GM13976 (cell line): ENCODE results near the gene EREG.

Experiments used
- DNase-seq: peaks from one replicate; pipeline ENCODE4 v3.0.0; 2012; ENCODE audit warnings: low spot score
- in situ Hi-C: fragments of 300-500 bp; cut with MboI; formaldehyde crosslinking; loops from one replicate; pipeline ENCODE4 v1.12.0; 2022; ENCODE audit warnings: low sequenced_read_pairs, mixed read lengths, inconsistent platforms; ENCODE audit not compliant: unreplicated experiment
- TF ChIP-seq, protein P1 (sequence below): IDR thresholded peaks from 2 replicates; pipeline ENCODE4 v1.5.1; 2012; ENCODE audit warnings: borderline replicate concordance, mild to moderate bottlenecking; ENCODE audit not compliant: insufficient read depth; ENCODE audit errors: extremely low read depth, missing control alignments, control extremely low read depth

EREG gene

DNA sequence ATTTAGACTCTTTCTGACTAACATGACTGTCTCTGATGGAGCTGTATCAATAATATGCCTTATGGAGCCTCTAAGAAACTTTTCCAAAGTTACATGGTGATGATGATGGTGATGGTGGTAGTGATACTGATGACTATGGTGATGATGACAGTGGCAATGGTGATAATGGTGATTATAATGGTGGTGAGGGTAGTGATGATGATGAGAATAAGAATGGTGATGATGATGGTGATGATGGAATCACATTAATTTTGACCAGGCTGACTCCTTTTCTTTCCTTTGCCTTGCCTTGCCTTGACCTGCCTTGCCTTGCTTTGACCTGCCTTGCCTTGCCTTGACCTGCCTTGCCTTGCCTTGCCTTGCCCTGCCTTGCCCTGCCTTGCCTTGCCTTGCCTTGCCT is 48.3 kb downstream of the EREG start:
- TF ChIP-seq, protein P1, sequence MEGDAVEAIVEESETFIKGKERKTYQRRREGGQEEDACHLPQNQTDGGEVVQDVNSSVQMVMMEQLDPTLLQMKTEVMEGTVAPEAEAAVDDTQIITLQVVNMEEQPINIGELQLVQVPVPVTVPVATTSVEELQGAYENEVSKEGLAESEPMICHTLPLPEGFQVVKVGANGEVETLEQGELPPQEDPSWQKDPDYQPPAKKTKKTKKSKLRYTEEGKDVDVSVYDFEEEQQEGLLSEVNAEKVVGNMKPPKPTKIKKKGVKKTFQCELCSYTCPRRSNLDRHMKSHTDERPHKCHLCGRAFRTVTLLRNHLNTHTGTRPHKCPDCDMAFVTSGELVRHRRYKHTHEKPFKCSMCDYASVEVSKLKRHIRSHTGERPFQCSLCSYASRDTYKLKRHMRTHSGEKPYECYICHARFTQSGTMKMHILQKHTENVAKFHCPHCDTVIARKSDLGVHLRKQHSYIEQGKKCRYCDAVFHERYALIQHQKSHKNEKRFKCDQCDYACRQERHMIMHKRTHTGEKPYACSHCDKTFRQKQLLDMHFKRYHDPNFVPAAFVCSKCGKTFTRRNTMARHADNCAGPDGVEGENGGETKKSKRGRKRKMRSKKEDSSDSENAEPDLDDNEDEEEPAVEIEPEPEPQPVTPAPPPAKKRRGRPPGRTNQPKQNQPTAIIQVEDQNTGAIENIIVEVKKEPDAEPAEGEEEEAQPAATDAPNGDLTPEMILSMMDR, result no peak
- DNase-seq, result no peak
- in situ Hi-C loops, result no loop called here

DNA sequence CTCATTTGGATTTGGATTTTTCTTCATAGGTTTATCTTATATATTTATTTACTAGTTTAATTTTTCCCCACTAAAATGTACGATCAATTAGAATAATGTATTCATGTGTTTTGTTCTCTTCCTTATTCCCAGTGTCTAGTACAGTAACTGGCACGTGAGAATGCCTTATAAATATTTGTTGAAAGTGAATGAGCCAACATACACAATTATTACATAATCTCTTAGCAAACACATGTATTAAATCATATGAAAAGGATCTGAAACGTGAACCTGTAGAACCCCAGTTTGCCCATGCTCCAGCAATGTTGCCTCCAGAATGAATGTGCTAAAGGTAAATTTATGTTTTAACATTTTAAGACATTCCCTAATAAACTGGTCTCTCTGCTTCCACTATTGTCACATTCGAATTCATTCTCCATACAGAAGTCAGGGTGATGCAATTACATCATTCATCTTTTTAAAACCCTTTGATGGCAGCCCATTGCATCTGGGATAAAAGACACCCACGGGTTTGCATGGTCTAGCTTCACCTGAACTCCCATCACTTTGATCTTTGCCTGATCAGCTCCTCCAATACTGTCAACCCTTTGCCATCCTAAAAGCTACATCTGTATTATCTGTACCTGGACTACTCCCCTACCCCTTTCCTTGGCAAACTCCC is 49.3 kb downstream of the EREG start:
- TF ChIP-seq, protein P1, result no peak
- in situ Hi-C loops, result no loop called here
- no peak for DNase-seq

GRCh38 chr4:74415602-74416300 is 50.8 kb downstream of the EREG start:
- no peak for DNase-seq
- in situ Hi-C loops, result no loop called here
- TF ChIP-seq, protein P1, result no peak

DNA sequence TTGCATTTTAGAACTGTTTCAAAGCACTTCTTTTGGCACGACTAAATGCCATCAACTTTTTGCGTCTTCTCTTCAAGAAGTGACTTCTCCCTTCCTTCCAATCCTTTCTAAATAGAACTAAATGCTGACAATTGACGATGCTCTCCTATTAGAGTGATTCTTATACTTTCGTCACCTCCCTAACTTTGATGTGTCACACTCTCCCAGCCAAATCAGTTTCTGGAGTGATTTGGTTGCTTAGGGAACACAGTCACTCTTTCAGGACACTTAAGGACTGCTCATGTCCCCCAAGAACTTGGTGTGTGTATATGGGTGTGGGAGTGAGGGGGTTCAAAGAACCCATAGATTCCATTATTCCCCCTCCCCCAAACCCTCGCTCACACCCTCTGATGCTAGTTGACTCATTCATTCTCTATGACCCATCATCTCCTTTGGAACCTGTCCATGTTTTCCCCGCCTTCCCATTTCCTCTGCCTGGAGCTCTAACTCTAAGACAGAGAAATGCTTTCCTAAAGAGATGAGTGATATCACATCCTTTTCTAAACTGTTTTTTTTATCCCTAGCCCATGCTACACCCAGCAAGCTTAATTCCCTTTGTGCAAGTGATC is 53.2 kb downstream of the EREG start:
- no peak for DNase-seq
- in situ Hi-C loops, result no loop called here
- TF ChIP-seq, protein P1, result no peak

GRCh38 chr4:74420863-74421262 is 55.9 kb downstream of the EREG start:
- TF ChIP-seq, protein P1, result no peak
- no peak for DNase-seq
- in situ Hi-C loops, result no loop called here

GRCh38 chr4:74423104-74423503 is 58.2 kb downstream of the EREG start:
- no peak for DNase-seq

More at GRCh38 chr4:74423104-74423503, 58.2 kb downstream of the EREG start:
- TF ChIP-seq, protein P1, result no peak
- in situ Hi-C loops, result no loop called here
